SIG-M5 treated with dmso at 0.1 percent for 504 hours (cell line): ENCODE results near the gene DNAH17.

Experiments
- DNase-seq: peaks from one replicate; lab custom pipeline; 2025; ENCODE audit not compliant: unreplicated experiment; lab: John Stamatoyannopoulos, UW

Gene DNAH17

GRCh38 chr17:78396441-78397337, 180.5 kb downstream of the DNAH17 start:
- no peak for DNase-seq

- DNase-seq, result no peak
Observed at GRCh38 chr17:78395155-78395554, 182.0 kb downstream of the DNAH17 start.

GRCh38 chr17:78394209-78394608, 183.0 kb downstream of the DNAH17 start:
- DNase-seq, result no peak

DNA sequence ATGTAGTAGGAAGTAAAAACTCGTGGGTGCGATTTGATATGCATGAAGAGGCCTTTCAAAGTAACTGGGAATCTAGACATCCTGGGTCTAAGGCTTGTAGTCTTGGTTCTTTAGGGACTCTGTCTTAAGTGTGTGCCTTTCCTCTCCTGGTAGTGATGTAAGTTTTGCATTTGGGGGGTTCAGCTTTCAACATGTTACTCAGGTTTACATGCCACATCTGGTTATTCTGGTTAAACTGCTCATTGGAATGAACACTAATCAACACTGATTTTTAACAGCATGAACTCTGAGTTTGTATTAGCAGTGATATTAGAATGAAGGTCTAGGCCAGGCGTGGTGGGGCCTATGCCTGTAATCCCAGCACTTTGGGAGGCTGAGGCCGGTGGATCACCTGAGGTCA, 183.6 kb downstream of the DNAH17 start:
- no peak for DNase-seq

GRCh38 chr17:78392295-78392694, 184.9 kb downstream of the DNAH17 start:
- no peak for DNase-seq

DNA sequence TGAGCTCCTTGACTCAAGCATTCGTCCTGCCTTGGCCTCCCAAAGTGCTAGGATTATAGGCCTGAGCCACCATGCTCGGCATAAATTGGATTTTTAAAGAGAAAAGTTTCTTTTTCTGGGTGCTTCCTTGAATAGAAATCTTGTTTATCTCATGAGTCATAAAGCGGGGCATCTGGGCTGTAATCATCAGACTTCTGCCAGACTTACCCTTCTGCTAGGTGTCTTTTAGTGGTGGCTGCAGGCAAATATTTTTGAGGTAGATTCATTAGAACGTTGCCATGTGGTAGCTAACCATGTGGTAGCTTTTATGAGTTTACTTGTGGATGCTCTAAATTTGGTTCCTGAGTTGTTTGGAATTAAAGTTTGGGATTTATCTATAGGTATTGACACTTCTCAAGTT, 185.4 kb downstream of the DNAH17 start:
- DNase-seq, result no peak

GRCh38 chr17:78391051-78391431, 186.2 kb downstream of the DNAH17 start:
- no peak for DNase-seq

GRCh38 chr17:78390241-78391050, 186.8 kb downstream of the DNAH17 start:
- no peak for DNase-seq

- DNase-seq, result peak; percentile 97
Observed at GRCh38 chr17:78387977-78388941, 188.9 kb downstream of the DNAH17 start.

GRCh38 chr17:78384479-78385175, 192.6 kb downstream of the DNAH17 start:
- no peak for DNase-seq

DNA sequence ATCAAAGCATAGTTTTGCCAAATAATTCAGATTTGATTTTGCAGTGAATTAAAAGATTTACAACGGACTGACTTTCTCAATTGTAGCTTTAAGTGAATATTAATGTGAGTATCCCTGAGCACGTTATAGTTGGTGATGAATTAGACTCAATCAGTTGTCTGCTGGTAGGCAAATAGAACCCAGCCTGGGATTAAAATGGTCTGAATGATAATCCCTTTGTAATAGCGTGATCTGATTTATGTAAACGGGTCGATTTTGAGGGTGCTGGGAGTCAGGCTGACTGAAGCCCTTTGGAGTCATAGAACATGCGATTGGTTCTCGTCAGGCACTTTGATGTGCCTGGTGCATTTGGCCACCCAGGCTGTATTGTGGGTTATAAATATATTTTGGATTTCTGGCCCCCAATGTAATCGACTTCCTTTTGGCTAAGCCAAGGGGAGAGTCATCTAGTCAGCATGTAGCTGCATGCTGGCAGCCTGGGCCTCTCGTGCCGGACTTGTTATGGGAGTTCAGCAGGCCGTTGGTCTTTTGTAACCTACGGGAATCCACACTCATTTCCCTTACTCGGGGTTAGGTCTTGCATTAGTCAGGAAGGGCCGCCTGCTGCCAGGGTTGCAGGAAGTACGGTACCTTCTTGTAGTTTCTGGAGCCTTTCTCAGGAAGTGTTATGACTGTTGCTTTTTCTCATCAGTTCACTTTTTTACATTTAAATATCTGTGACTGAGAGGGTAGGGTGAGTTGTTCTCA, 193.3 kb downstream of the DNAH17 start:
- peak; percentile 97 for DNase-seq

DNA sequence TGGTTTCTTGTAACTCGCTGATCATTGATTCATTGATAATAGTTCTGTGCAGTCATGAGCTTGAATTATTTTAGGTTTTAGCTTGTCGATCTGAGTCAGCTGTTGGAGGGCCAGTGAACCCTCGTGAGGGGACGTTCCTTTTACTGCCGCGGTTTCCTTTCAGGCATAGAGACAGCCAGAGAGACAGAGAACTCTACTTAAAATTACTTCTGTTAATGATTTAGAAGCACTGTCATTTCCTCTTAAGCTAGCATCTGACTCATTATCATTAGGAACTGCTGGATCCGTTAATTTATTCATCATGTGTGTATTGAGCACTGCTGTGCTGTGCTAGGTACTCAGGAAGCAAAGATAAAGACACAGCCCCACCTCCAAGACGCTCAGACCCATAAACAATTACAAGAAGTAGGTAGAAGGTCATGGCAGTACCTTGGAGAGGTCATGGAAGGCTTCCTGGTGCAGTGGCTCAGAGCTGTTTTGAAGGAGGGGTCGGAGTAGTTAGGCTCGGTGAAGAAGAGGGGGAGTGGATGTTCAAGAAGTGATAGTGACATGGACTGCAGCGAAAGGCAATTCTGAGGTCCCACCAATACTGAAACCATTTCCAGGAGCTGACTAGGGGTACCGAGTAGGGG, 195.5 kb downstream of the DNAH17 start:
- DNase-seq, result peak; percentile 67

- DNase-seq, result no peak
Observed at GRCh38 chr17:78380370-78380769, 196.8 kb downstream of the DNAH17 start.

DNA sequence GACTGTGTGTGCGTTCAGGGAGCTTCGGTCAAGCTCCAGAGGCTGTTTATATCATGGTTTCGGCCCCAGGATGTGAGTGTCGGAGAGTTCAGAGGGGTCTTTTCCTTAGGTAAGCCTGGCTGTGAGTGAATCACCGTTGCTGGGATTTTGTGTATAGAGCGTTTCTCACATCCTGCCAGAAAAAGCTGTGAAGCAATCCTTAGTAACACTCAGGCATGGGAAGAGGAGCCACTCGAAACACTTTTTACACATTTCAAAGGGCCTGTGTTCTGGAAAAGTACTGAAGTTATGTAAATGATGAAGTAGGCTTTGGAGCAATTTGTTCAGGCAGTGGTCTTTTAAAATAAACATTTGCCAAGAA, 198.1 kb downstream of the DNAH17 start:
- peak; percentile 56 for DNase-seq

- DNase-seq, result peak; percentile 66
Observed at GRCh38 chr17:78378225-78379130, 198.7 kb downstream of the DNAH17 start, which contains the start of gene PGS1. Gene PGS1 (plus strand): TSS chr17:78378649. CDS start chr17:78378666, 17 bp downstream.

DNA sequence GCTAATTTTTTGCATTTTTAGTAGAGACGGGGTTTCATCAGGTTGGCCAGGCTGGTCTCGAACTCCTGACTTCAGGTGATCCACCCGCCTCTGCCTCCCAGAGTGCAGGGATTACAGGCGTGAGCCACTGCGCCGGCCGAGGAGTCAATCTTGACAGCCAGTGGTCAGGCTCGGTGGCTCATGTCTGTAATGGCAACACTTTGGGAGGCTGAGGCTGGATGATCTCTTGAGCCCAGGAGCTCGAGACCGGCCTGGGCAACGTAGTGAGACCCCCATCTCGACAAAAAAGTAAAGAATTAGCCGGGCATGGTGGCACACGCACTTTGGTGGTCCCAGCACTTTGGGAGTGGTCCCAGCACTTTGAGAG, 199.4 kb downstream of the DNAH17 start:
- no peak for DNase-seq

DNA sequence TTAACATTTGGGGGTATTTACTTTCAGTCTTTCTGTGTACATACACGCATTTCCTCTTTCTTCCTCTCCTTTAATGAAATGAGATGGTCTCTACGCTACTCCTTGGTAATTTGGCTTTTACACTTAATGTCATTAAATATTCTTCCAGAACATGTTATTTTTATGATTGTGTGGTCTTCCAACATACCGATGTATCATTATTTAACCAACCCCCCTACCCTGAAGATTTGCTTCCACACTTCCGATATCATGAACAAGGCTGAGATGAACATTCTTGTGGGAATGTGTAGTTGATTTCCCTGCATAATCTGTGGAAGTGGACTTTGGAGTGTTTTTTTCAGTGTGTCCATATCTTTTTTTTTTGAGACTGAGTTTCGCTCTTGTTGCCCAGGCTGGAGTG, 201.0 kb downstream of the DNAH17 start:
- DNase-seq, result no peak
